Lower leg skin (tissue), 3 donors: Measurements from ENCODE around the gene AP1M2.
"Not testable (repeated sequence)": the region's sequence is repeated elsewhere in the genome, so short reads cannot be mapped to it uniquely, and the experiment has no call there.

Experiments used
- POLR2A ChIP-seq, 2 donors: fragments of 450-650 bp; IDR thresholded peaks; one replicate each; pipeline ENCODE4 v1.6.1; 2016 to 2017; ENCODE audit warnings: antibody characterized with exemption in 2 of 2, mild to moderate bottlenecking in 1 of 2, moderate library complexity in 1 of 2
- TF ChIP-seq, protein P1 (sequence below), 3 donors: fragments of 450-650 bp; IDR thresholded peaks; one replicate each; pipeline ENCODE4 v1.5.1; 2016; ENCODE audit warnings: antibody characterized with exemption in 3 of 3, mild to moderate bottlenecking in 3 of 3, moderate library complexity in 2 of 3

GRCh38 chr19:10551006-10551405, 36.1 kb downstream of the AP1M2 start:
- TF ChIP-seq, protein P1, sequence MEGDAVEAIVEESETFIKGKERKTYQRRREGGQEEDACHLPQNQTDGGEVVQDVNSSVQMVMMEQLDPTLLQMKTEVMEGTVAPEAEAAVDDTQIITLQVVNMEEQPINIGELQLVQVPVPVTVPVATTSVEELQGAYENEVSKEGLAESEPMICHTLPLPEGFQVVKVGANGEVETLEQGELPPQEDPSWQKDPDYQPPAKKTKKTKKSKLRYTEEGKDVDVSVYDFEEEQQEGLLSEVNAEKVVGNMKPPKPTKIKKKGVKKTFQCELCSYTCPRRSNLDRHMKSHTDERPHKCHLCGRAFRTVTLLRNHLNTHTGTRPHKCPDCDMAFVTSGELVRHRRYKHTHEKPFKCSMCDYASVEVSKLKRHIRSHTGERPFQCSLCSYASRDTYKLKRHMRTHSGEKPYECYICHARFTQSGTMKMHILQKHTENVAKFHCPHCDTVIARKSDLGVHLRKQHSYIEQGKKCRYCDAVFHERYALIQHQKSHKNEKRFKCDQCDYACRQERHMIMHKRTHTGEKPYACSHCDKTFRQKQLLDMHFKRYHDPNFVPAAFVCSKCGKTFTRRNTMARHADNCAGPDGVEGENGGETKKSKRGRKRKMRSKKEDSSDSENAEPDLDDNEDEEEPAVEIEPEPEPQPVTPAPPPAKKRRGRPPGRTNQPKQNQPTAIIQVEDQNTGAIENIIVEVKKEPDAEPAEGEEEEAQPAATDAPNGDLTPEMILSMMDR (IDR thresholded peaks at IDR 0.05): not testable (repeated sequence)
- not testable (repeated sequence) for TF ChIP-seq POLR2A (IDR thresholded peaks at IDR 0.05)
